Activated T-cell treated with anti-CD3 and anti-CD28 coated beads, Interleukin-2, amount 50 U/mL, for 1 hour (primary cell): ENCODE measurements around the gene PTPN6.
A peak's percentile ranks its signal among the peaks of the same experiment; 100 is the strongest.

ENCODE experiments used
- DNase-seq: peaks from one replicate; pipeline ENCODE4 v3.0.0-alpha.2; 2020

PTPN6 gene

DNA sequence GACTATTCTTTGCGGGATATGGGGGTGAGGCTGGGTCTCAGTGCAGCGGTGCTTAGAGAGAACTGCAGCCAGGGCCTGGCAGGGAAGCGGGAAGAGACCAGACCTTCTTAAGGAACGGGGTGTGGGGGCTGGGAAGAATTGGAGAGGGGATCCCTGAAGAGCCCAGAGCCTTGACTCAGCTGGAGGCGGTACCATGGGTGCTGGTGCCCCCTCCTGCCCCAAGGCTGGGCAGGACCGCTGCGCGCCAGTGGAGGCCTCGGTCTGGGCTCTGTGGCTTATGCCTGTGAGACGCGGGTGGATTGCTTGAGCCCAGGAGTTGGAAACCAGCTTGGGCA is 8.9 kb upstream of the PTPN6 start:
- DNase-seq: no peak

DNA sequence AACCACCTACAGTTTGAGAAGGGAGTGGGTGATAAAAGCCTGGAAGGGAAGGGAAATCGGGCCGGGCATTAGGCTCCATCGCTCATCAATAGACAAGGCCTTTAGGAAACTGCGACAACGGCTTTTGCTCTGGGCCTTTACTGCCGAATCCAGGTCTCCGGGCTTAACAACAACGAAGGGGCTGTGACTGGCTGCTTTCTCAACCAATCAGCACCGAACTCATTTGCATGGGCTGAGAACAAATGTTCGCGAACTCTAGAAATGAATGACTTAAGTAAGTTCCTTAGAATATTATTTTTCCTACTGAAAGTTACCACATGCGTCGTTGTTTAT is 7.8 kb upstream of the PTPN6 start:
- peak; percentile 69 for DNase-seq

DNA sequence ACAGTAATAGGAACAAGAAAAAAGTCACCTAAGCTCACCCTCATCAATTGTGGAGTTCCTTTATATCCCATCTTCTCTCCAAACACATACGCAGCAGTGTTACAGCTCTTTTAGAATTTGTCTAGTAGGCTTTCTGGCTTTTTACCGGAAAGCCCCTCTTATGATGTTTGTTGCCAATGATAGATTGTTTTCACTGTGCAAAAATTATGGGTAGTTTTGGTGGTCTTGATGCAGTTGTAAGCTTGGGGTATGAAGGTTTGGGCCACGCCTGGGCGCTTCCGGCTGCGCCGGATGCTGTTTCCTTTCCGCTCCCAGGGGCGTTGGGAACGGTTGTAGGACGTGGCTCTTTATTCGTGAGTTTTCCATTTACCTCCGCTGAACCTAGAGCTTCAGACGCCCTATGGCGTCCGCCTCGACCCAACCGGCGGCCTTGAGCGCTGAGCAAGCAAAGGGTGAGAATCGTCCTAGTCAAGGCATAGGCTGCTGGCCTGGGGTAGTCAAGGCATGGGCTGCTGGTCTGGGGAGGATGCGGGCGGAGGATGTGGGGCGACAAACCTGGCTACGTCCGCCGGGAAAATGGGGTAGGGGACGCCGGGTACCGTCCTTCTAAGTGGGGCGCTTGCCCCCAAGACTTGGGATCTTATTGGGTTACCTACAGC is 7.3 kb upstream of the PTPN6 start, which contains the start of the genes C12orf57 and RNU7-1:
Gene C12orf57 (plus strand): TSS at position 301 of the 659 bp plus-strand sequence. CDS start 100 bp downstream, at position 401.
Gene RNU7-1 (plus strand): TSS at position 95 of the 659 bp plus-strand sequence.
- peak; percentile 76 for DNase-seq

DNA sequence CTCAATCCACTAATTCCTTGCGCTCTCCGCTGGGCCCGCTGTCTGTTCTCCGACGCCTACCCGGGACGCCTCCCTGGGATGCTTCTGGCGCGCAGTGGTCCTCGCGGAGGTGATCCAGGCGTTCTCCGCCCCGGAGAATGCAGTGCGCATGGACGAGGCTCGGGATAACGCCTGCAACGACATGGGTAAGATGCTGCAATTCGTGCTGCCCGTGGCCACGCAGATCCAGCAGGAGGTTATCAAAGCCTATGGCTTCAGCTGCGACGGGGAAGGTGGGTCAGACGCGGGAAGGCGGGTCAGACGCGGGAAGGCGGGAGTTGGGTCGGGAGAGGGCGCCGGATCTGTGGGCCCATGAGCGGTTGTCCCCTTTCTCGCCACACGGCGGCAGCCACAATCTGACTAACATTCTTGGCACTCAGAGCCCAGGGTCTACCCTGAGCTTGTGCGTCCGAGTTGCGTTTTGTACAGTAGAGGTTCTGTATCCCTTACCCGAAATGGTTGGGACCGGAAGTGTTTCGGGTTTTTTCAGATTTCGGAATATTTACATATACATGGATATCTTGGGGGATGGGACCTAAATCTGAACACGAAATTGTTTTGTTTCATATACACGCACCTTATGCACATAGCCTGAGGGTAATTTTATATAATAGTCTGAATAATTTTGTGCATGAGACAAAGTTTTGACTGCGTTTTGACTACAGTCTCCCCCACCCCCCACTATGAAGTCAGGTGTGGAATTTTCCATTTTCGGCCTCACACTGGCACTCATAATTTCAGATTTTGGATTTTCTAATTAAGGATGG is 6.6 kb upstream of the PTPN6 start:
- DNase-seq: peak; percentile 87

DNA sequence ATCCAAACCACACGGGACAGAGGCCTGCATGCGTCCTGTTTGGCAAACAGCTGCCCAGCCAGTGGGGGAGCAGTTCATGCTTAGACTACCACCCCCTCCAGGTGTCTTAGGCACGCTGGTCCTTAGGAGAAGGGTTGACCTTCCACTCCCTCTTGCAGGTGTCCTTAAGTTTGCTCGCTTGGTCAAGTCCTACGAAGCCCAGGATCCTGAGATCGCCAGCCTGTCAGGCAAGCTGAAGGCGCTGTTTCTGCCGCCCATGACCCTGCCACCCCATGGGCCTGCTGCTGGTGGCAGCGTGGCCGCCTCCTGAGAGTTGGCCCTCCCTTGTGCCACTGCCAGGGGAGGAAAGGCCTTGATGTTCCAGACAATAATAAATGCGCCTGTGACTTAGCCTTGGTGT is 5.5 kb upstream of the PTPN6 start:
- no peak for DNase-seq

DNA sequence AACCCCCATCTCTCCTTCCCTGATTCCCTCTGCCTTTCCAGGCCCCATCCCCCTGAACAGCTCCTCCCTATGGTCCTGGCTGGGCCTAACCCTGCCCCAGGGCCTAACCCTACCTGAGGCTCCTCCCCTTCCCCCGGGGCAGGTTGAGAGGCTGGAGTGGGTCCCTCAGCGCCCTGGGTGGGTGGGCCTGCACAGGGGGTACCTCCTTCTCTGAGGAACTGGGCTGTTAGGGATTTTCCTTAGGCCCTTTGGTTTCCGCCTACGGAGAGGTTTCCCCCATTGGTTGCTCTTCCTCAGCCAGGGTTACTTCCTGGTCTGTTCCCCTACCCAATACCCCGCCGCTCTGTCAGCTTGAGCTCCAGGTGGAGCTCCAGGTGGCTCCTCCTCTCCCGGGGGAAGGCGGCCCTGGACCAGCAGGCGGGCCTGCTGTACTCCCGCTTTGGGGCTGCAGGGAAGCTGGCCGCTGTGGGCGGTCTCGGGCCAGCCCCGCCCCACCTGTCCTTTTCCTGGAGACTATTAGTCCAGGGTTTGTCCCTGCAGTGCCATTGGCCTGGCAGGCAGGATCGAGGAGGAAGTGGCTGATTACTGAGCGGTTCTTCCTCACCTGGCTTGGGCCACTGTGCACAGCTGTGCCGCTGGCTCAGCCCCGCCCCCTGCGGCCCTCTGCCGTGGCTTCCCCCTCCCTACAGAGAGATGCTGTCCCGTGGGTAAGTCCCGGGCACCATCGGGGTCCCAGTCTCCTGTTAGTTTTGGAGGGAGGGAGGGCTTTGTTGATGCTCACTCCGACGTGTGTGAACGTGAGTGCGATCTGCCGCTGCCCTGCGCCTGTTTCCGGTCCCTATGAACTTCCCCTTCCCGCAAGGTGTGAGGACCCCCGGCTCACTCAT is 4.9 kb upstream of the PTPN6 start:
- peak; percentile 66 for DNase-seq

DNA sequence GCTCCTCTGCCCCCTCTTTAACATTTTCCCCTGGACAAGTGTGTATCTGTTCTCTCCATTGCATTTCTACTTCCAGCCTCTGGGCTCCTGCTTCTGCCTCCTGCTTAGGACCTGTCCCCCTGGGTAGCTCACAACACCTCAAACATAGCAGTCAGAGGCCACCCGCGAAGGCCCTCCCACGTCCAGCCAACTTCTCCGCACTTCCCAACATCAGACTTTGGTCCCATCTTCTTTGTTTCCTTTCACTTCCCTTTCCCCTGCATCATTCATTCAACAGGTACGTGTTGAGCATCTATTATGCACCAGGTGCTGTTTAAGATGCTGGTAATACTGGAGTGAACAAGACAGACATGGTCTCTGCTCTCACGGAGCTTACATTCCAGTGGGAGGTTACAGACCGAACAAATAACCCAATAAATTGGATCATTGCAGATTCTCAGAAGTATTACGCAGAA is 4.2 kb upstream of the PTPN6 start:
- no peak for DNase-seq

DNA sequence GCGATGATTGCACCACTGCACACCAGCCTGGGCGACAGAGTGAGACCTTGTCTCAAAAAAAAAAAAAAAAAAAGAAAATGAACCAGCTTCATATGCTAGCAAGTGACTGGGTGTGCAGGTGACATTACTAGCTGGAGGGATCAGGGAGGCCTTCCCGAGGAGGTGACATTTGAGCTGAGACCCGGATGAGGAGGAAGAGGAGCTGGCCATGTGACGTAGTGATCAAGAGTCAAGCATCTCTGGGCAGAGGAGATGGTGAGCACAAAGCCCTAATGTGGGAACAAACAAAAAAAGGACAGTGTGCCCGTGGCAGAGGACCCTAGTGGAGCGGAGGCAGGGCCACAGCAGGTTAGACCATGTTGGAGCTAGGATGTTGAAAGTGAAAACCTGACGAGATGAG is 3.5 kb upstream of the PTPN6 start:
- DNase-seq: no peak

DNA sequence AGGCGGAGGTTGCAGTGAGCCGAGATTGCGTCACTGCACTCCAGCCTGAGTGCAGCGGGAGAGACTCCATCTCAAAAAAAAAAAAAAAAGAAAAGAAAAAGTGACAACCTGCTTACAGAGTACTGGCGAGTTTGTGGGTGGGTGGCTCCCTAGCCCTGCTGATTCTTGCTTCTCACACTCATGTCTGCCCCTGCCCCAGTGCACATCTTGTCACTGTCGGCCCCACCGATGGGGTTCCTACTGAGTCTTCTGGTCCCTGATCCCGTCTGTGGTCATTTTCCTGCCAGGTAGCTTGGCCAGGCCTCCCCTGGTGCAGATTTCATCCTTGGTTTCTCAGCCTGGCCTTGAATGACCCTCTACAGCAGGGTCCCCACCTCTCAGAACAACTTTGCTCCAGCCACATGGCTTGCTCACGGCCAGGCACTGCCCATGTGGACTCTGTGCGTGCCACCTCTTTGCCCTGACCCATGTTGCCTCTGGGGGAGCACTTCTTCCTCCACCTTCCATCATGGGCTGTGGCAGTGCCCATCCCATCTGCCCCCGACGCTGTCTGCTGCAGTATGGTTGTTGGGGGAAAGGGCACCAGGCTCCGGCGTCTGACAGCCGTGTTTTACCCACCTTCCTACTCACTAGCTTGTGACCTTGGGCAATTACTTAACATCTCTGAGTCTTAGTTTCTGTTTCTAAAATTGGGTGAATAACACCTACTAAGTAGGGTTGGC is 2.1 kb upstream of the PTPN6 start:
- DNase-seq: peak; percentile 47

DNA sequence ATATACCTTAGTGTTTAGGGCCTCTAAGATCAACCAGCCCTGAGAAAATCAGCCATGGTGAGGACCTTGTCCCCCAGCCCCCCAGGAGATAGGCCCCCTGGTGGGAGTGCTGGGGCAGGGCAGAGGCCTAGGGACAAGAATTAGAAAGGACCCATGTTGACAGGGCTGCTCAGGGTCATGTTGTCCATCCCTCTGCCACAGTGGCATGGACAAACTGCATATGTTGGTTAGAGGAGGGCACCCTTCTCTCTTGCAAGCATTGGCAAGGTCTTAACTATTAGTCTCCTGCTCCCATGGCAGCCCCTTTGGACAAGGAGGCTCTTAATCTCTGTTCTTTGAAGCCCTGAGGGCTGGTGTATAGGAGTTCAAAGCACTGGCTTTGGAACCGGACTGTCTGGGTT is 755 bp upstream of the PTPN6 start:
- DNase-seq: peak; percentile 51

DNA sequence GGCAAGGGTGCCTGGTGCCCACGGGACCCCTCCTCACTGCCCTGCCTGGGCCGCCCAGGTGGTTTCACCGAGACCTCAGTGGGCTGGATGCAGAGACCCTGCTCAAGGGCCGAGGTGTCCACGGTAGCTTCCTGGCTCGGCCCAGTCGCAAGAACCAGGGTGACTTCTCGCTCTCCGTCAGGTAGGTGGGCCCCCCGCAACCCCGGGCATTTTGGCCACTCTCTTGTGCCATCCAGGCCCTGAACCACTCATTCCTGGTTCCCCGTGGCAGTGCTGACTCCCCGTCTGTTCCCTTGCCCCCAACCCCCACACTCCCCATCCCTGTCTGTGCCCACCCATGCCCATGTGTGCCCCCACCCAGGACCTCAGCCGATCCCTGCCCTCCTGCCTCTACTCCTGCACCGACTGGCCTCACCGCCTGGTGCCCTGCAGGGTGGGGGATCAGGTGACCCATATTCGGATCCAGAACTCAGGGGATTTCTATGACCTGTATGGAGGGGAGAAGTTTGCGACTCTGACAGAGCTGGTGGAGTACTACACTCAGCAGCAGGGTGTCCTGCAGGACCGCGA is 480 bp downstream of the PTPN6 start:
- DNase-seq: peak; percentile 31

DNA sequence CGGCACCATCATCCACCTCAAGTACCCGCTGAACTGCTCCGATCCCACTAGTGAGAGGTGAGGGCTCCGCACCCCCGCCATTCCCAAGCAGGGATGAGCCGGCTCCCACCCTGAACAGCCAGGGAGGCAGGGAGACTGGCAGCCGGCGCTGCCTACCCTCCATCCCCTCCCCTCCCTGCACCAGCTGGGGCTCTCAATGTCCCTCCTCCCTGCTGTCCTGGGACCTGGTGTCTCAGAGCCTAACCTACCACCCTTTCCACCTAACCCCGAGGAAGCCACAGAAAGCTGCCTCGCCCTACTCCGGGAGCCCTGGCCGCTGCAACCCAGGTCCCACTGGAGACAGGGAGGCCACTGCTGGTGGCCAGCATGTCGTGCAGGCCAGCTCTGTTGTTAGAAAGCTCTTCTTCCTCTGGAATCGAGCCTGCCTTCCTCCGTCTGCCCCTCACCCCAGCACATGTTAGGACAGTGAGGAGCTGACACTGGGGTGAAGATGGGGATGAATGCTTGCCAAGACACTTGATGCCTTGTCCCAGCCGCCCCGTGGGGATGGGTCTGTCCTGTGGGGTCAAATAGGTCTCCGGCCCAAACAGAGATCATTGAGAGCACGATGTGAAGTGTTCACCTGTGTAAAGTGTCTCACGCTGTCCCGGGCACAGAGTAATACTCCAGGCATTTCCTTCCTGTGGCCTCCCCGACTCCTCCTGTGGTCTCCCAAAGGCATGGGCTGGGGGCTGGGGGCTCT is 1.1 kb downstream of the PTPN6 start:
- DNase-seq: peak; percentile 58

DNA sequence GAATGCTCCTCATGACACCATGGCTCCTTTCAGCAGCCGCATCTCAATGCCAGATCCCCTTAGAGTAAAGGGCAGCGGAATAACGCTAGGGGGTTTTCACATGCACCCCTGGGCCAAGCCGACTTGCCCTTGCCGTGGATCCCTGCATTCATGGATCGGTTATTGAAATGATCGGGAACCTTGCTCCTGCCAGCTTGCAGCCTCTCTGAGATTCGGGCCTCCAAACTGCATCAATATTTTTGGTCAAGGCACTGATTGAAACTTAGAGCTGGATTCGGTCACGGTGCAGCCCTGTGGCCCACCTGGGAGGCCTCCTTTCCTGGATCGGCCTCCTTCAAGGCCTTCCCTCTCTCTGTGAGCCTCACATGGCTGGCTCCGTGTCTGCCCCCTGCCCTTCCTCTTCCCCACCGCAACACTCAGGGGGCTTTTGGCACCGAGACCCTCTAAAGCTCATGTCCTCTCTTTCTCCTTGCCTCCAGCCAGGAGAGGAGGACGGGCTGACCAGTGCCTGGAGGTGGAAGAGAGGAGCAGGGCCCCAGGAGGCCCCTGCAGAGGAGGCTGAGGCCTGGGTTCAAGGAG is 1.8 kb downstream of the PTPN6 start:
- DNase-seq: peak; percentile 52

DNA sequence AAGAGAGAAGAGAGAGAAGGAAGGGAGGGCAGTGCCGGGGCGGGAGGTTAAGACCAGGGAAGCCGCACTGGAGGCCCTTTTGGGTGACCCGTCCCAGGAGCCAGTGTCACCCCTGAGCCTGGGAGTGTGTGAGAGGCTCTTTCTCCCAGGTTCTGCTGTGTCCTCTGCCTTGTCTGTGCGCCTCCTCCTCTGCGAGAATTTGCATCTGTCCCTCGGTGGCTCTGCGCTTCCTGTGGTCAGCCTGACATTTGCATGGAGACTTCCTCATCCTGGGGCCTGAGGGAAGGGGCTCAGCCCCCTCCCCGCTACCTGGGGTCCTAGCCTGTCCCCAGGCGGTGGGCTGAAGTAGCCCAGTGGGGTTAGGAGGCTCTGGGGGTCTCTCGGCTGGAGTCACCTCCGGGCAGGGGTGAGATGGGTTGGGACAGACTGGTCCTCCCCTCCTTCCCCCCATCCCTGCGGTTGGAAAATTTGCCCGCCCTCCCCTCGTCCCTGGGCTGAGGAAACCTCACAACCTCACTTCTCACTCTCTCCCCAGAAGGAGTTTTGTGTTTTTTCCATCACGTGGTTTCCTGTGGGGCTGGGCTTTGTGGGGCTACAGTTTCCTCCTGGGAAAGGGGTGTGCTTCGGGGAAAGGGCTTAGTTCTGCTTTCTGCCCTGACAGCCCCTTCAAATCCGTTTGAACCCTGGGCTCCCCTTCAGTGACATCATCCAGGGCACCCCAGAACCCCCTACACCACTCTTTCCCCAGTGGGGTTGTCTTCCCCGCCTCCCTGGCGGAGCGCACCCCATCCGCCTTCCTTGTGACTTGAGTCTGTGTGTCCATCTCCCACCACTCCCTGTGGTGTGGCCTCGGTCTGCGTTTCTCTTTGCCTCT is 2.5 kb downstream of the PTPN6 start:
- peak; percentile 78 for DNase-seq

DNA sequence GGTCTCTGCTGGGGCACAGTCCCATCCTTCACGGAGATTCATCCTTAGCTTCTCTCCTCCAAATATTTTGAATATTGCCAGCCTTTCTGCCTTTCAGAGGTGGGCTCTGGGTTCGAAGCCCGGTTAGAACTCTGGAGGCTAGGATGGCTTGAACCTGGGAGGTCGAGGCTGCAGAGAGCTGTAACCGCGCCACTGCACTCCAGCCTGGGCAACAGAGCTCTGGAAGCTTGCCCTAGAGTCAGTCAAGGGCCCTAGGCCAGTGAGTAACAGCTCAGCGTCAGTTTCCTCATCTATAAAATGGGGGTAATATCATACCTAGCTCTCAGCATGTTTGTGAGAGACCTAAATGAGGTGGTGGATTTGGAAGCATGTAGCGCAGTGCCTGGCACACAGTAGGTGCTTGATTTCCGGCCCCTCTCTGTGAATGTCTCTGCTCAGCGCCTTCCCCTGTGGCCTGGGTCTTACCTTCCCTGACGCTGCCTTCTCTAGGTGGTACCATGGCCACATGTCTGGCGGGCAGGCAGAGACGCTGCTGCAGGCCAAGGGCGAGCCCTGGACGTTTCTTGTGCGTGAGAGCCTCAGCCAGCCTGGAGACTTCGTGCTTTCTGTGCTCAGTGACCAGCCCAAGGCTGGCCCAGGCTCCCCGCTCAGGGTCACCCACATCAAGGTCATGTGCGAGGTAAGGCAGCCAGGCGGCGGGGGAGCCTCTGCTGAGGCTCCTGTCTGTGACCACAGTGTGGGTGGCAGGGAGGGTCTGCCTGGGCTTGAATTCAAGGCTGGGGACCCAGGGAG is 3.4 kb downstream of the PTPN6 start:
- DNase-seq: peak; percentile 42

DNA sequence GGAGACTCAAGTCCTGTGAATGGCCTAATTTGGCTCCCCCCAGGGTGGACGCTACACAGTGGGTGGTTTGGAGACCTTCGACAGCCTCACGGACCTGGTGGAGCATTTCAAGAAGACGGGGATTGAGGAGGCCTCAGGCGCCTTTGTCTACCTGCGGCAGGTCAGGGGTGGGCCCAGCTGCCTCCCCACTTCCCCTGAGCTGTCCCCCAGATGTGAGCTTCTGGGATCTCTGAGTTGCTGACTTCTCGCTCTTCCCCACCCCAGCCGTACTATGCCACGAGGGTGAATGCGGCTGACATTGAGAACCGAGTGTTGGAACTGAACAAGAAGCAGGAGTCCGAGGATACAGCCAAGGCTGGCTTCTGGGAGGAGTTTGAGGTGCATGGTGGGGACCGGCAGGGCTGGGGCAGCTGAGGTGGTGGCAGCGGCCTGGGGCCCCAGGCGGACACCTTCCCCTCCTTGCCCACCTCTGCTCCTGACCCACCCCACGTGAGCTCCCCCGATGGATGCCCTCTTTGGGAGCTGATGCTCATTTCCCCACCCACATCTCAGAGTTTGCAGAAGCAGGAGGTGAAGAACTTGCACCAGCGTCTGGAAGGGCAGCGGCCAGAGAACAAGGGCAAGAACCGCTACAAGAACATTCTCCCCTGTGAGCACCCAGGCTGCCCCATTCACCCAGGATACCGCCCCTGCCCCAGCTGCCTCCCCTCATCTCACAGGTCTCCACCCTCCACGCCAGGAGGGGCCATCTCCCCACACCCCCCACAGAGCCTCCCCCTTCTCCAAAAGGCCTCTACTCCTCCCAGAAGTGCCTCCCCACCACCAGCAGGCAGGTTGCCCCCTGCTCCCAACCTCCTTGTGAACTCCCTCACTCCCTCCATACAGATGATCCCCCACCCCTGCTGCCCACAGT is 4.2 kb downstream of the PTPN6 start:
- no peak for DNase-seq

DNA sequence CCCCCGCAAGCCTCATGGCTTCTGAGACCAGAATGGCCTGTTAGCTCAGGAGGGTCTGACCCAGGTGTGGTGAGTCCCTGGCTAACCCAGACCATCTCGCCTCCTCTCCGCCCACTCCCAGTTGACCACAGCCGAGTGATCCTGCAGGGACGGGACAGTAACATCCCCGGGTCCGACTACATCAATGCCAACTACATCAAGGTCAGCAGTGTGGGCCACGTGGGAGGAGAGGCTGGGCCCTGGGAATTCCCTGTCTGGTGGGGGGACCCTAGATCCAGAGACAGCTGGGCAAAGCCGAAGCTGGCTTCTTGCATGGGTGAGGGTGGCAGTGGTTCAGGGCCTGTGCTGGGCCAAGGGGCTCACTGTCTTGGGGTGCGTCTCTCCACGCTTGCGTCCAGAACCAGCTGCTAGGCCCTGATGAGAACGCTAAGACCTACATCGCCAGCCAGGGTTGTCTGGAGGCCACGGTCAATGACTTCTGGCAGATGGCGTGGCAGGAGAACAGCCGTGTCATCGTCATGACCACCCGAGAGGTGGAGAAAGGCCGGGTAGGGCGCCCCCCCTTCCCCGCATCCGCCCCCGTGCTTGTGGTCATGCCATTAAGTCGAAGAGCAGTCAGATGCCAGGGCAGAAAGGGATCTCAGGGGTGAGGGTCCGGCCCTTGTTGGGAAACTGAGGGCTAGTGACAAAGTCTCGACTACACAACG is 5.0 kb downstream of the PTPN6 start:
- DNase-seq: no peak
